Activated CD4-positive, CD25-positive, alpha-beta regulatory T cell treated with anti-CD3 and anti-CD28 coated beads, Interleukin-2, amount 50 U/mL, for 72 hours (primary cell): ENCODE measurements around the gene CCDC57.

Source experiments
- DNase-seq: peaks from one replicate; pipeline ENCODE4 v3.0.0; 2021

Gene CCDC57

DNA sequence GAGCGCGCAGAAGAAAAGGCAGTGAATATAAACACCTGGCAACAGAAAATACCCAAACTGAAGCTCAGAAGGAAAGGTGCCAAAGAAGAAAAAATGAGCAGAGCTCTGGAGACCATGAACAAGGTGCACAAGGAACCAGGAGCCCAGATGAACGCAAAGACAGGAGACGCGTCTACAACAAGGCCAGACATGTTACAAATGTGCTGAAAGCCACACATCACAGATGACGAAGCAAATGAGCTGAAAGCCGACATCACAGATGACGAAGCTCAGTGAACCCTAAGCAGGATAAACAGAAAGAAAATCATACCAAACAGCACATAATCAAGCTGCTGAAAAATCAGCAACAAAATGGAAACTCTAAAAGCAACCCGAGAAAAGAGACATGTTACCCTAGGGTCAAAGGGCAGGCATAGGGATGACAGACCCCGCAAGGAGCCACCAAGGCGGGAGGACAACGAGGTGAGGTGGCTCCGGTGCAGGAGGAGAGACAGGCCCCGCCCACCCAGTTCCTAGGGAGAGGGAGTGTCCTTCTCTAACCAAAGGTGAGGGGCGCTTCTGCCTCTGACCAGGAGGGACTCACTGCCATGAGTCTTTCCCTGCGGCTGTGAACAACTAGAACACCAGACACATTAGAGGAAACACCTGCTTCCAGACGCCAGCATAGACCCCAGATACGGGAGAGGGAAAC is 39.1 kb downstream of the CCDC57 start:
- no peak for DNase-seq

DNA sequence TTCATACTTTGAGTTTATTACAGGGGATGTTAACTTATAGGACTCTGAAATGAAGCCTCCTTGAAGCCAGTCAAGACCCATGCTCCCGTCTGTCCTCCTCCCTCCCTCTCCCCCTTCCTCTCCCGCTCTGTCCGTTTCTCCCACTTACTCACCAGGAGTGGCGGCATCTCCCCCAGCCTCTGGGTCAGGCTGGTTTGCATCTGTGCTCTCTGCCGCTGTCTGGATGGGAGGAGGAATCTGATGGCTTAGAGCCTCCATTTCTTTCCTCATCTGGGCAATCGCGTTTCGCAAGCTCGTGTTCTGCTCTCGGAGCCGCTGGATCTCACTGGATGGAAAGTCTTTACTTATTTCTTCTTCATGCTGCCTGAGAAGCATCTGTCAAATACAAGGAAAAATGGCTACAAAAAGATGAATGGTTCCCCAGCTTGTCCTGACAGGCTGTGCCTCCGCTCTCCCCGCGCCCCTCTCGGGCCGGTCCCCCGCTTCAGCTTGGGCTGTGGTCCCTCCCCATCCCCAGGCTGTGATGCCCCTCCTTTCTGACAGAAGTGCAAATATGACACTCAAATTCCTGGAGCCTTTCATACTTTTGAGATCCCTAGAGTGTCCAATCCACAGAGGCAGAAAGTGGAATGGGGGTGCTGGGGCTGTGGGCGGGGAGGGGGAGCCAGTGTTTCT is 40.0 kb downstream of the CCDC57 start:
- no peak for DNase-seq

DNA sequence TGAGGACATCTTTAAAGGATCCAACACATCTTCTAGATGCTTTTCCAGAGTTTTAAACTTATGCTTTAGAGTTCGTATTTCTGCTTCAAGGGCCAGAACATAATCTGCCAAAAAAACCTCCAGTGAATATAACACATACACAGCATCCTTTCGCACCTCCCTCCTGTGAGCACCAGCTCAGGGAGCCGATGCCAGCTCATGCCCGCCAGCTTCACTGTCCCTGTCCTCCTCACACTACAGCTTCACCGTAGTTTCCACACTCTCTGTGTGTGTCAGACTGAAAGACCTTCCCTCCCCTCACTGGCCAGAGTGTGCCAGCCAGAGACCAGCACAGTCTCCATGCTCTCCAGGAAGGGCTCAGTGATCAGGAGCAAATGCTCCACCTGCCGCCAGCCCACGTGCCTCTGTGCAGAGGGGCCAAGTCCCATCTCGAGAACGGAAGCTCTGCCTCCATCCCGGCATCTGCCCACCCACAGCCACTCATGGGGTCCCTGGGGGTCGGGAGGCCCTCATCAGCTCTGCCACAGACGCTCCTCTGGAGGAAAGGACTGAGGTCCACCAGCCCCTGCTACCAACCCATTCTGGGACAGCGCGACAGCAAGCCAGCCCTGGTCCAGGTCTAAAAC is 40.8 kb downstream of the CCDC57 start:
- no peak for DNase-seq

DNA sequence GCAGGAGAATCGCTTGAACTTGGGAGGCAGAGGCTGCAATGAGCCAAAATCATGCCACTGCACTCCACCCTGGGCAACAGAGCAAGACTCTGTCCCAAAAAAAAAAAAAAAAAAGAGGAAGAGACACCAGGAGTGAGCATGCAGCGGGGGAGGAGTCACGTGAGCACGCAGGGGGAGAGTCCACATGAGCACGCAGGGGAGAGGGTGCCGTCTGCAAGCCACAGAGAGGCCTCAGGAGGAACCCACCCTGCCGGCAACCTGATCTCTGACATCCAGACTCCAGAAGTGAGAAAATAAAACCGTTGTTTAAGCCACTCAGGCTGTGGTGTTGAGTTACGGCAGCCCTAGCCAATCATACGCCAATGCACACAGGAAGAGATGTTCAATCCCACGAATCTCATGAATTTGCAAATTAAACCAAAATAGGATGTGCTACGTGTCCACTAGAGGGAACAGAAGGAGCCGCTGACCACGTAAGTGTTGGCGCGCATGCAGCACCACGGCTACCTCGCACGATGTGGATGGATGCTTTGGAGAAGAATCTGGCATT is 42.2 kb downstream of the CCDC57 start:
- no peak for DNase-seq

DNA sequence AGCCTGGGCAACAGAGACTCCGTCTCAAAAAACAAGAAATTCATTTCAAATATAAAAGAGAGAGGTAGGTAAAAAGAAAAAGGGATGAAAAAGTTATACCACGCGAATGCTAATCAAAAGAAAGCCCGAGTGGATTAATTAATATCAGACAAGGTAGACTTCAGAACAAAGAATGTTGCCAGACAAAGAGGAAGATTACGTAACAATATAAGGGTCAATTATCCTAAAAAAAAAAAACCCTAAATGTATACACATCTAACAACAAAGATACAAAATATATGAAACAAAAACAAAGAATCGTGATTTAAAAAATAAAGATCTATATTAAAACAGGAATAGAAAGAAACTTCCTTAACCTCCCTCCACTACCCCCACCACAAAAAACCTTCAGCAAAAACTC is 44.1 kb downstream of the CCDC57 start:
- no peak for DNase-seq

DNA sequence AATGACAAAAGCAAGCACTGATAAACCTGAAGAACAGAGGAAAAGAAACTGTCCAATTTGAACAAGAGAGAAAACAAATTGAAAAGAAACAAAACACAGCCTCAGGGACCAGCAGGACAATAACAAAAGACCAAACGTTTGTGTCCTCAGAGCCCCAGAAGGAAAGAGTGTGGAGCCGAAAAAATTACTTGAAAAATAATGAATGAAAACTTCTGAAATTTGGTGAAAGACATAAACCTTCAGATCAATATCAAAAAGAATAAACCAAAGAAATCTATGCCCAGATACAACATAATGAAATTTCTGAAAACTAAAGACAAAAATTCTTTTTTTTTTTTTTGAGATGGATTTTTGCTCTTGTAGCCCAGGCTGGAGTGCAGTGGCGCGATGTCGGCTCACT is 45.6 kb downstream of the CCDC57 start:
- no peak for DNase-seq

DNA sequence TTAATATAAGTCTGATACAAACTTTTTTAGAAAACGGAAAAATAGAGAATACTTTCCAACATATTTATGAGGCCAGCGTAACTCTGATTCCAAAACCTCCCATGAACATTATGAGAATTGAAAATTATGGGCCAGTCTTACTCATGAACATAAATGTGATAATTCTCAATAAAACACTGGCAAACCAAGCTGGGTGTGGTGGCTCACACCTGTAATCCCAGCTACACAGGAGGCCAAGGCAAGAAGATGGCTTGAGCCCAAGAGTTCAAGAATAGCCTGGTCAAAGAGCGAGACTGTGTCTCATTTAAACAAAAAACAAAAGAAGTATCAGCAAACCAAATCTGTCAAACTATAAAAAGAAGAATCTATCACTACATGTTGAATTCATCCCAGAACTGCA is 47.8 kb downstream of the CCDC57 start:
- DNase-seq, result no peak

DNA sequence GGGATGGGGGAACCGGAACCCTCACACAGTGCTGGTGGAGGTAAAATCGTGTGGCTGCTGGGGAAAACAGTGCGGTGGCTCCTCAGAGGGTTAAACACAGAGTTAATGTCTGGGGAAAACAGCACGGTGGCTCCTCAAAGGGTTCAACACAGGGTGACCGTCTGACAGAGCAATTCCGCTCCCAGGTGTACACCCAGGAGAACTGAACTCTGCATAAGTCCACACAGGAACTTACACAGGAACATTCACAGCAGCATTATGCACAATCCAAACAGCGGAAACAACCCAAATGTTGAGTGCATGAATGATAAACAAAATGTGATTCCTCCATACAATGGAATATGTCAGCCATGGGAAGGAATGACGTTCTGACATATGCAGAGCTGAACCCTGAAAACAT is 51.4 kb downstream of the CCDC57 start:
- no peak for DNase-seq

DNA sequence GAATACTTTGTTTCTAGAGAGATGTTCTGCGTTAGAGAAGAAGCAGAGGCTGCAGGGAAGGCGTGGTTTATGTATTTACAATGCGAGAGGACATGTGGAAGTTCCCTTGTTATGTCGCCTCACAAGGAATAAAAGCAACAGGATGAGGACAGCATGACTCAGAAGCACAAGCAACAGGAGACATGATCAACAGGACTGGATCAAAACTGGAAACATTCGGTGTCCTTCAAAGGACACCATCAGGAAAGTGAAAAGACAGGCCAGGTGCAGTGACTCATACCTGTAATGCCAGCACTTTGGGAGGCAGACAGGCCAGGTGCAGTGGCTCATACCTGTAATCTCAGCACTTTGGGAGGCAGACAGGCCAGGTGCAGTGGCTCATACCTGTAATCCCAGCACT is 52.6 kb downstream of the CCDC57 start:
- DNase-seq, result no peak

DNA sequence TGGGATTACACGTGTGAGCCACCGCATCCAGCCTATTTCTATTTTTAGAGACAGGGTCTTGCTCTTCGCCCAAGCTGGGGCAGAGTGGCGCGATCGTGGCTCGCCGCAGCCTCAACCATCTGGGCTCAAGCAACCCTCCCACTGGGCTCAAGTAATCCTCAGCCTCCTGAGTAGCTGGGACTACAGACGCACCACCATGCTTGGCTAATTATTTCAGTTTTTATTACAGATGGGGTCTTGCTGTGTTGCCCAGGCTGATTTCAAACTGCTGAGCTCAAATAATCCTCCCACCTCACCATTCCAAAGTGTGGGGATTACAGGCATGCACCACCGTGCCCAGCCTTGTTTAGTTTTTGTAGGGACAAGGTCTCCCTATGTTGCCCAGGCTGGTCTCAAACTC is 53.8 kb downstream of the CCDC57 start:
- no peak for DNase-seq

DNA sequence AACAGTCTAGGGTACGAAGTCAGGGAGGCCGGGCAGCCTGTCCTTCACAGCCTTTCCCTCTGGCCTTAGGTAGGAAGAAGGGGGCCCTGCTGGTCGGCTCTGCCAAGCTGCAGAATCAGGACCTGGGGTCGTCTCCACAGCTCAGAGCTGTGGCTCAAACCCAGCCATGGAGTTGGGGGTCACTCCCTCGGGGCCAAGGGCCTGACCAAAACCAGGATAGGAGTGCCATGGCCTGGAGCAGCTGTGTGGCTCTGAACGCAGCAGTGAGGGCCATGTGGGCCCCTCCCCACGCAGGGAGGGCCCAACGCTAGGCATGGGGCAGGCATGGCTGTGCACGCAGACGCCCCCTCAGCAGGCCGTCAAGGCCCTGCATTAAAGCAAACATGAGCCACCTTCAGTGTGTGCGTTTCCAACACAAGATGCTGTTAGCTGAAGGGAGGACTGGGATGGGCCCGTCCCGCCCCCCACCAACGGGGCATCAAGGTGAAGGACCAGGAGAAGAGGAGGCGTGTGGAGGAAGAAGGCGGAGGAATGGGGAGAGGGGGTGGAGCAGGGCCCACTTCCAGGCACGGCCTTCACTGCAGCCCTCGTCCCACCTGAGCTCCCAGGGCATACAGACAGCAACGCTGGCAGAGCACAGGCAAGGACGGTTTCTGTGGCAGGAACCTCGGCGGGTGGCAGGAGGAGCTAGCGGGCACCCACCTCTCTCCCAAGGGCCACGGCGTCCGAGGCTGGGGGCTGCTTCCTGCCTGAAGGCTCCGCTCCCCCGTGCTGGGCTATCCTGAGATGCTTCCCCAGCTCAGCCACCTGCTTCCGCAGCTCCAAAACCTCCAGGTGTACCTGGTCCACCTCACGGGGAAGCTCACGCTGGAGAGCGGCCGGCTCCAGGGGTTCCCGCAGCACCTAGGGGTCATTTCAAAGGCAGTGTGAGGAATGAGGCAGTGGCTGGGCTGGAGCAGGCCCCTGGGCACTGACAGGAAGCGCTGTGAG is 55.3 kb downstream of the CCDC57 start:
- no peak for DNase-seq

DNA sequence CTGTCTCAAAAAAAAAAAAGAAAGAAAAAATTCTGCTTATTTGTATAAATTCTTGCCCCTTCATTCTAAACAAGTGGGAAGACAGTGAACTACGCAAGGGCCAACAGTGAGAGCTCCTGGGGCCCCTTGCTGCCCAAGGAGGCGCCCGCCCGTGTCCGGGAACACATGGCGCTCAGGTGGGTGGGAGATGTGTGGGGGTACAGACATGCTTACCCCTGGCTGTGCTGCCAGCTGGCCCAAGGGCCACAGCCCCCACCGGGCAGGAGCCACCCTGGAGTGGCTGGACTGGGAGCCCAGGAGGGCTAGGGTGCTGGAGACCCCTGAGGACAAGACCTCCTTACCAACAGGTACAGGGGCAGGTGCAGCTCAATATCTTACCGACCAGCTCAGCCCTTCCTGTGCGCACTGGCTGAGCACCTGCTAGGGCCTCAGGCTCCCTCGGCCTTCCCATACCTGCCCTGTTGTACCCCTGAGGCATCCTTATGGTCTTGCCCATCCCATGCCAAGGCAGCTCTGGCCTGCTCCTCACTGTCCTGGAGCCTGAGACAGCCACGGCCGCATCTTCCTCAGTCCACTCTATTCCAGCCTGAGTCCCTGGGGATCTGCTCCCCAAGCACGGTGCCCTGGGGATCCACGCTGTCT is 56.2 kb downstream of the CCDC57 start:
- DNase-seq, result no peak

DNA sequence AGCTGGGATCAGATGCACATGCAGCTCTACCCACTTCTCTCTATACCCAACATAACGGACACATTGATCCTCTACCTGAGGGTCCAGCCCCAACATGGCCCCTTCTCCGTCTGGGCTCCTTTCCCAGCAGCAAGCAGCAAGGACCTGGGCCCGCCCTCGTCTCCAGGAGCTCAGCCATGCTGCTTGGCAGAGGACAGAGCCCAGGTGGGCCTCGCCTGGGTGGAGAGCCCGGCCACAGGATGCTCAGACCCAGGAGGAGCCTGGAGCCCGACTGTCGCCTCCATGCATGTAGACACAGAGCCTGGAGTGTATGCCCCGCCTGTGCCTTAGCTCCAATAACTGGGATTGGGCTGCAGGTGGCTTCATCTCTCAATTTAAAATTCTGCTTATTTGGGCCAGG is 57.0 kb downstream of the CCDC57 start:
- no peak for DNase-seq

DNA sequence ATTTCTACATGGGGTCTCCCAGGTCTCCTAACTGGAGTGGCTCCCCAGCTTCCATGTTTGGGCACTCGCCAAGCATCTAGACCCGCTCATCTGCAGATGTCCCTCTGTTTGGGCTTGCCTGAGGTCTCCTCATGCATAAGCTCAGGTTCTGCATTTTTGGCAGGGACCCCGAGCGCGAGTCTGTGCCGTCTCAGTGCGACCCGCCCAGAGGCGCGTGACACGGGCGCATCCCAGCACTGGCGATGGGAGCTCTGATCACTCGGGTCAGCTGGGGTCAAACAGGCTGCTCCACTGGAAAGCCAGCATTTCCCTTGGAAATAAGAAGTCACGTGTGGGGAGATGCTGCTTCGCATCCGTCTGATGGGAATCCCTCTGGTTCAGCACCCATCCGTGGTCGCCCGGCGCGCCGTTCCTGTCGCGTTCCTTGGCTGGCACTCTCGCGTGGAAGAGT is 57.7 kb downstream of the CCDC57 start:
- DNase-seq, result no peak

DNA sequence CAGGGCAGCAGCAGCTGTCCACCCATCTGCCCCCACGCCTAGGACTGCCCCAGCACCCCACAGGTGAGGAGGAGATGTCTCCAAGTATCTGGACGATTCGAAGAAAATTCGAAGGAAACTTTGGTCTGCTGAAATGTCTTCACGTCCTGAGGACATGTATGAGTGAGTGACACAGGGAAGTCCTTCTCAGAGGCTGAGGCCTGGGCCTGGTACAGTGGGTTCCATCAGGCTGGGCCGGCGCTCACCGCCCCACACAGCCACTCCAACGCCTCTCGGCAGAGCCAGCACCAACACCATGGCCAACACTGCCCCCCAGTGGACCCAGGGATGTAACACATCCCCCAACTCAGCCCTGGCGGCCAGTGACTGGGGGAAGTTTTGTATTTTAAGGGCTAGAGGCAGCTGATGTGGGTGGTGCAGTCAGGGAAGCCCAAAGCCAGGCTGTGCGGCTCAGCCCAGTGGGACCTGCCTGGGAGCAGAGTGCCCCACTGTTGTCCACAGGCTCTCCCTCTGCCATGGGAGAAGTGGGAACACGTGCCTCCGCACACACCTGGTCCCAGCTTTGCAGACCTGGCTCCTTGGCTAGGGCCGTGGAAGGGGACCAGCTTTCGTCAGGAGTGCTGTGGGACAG is 58.8 kb downstream of the CCDC57 start:
- peak; percentile 88 for DNase-seq

DNA sequence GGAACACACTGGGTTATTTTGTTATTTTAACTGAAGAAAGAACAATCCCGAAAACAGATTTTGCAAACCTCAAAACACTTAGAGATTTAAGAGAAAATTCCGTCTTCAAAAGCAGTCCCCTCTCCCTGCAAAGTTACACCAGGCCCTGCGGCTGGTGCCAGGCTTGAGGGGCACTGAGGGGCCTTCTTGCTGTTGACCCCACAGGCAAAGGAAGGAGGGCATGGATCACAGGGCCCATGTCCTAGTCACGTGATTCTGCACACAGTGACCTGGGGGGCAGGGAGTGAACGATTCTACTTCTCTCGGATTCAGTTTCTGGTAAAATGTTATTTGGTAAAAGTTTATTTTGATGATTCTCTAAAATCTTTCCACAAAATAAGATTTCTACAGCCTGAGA is 59.3 kb downstream of the CCDC57 start:
- no peak for DNase-seq

DNA sequence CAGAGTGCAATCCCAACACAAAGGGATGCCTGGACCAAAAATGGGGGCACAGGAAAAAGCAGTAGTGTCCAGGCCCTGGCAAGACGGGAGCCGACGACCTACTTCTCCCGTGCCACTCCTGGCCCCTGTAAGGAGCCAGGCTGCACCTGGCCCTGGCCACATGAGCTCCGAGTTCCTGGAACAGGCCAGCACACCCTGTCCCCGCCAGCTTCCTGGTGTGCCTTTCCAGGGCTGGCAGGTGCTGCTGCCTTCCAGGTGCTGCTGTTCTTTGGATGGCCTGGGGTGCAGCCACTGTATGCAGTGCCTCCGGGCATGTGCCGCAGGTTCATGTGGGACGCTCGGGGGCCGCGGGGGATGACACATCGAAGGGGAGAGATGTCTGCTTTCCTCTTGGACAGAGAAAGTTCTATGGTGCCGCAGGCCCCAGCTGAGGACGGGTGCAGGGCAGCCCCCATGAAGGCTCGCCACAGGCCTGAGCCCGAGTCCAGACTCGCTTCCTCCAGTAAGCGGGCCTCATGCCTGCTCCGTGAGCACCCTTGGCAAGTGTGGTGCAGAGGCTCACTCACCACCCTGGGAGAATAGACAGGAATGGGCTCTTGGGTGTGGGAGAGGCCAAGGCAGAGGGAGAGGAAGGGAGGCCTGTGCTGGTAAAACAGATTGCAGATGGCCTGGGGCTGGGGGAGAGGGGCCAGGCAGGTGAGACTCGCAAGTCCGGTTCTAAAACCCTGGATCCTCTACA is 59.9 kb downstream of the CCDC57 start:
- DNase-seq, result no peak

DNA sequence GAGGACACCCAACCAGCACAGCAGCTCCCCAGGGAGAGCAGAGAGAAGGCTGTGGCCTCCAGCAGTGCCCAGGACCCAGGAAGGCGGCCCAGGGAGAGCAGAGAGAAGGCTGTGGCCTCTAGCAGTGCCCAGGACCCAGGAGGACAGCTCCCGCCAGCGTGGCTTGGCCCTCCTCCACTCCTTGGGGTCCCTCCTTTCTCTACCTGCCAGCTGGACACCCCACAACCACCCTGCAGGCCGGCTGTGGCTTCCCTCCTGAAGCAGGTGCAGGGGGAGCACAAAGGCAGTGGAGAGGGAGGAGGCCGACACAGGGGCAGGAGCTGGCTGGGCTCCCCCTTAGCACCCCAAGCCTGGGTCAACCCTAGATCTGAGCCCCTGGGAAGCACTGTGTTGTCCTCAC is 60.5 kb downstream of the CCDC57 start:
- no peak for DNase-seq

DNA sequence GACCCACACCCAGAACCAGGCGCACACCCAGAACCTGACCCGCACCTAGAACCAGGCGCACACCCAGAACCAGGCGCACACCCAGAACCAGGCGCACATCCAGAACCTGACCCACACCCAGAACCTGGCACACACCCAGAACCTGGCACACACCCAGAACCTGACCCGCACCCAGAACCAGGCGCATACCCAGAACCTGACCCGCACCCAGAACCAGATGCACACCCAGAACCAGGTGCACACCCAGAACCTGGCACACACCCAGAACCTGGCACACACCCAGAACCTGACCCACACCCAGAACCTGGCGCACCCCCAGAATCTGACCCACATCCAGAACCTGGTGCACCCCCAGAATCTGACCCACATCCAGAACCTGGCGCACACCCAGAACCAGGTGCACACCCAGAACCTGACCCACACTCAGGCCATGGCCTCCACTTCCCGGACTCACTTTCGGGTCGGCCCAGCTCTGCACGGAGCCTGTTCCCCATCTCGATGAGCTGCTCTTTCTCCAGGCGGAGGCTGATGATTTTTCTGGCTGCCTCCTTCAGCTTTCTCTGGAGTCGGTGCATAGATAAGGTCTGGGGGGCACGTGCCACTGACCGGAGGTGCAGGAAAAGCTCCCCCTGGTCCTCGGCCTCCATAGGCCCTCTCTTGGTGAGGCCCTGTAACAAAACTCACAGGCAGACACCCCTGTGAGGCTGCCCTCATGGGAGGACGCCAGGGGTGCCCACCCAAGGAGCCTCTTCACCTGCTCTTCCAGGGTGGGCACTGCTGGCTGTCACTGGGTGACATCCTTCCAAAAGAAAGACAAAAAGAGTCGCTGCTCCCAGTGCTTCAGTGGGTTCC is 61.3 kb downstream of the CCDC57 start:
- DNase-seq, result no peak
